Smooth muscle cell (in vitro differentiated cells): ENCODE data around the gene S100A1. TPM values are rescaled to one million over a fixed set of nuclear protein-coding genes. Genes with fewer than 3 reads are reported as not detected.

ENCODE experiments used
- DNase-seq: peaks from one replicate; lab custom pipeline; 2025; ENCODE audit not compliant: unreplicated experiment; lab: John Stamatoyannopoulos, UW
- H2AFZ ChIP-seq: fragments of 200-600 bp; sonication (generic); 2 replicates; pipeline ENCODE4 v1.6.0; 2016; ENCODE audit warnings: antibody characterized with exemption, low read depth, mild to moderate bottlenecking
- H3F3A ChIP-seq: fragments of 200-600 bp; sonication (generic); 2 replicates; pipeline ENCODE4 v1.6.0; 2017; ENCODE audit warnings: antibody characterized with exemption, low read depth
- H3K27ac ChIP-seq: fragments of 200-600 bp; sonication (generic); 2 replicates; pipeline ENCODE4 v1.5.1; 2016; ENCODE audit warnings: low read depth, mild to moderate bottlenecking
- H3K27me3 ChIP-seq: fragments of 200-600 bp; sonication (generic); 2 replicates; pipeline ENCODE4 v1.6.1; 2016; ENCODE audit warnings: low read depth, mild to moderate bottlenecking
- H3K36me3 ChIP-seq: fragments of 200-600 bp; sonication (generic); 2 replicates; pipeline ENCODE4 v1.5.1; 2016; ENCODE audit warnings: low read depth
- H3K4me1 ChIP-seq: fragments of 200-600 bp; sonication (generic); 2 replicates; pipeline ENCODE4 v1.5.1; 2016; ENCODE audit warnings: low read depth
- H3K4me2 ChIP-seq: fragments of 200-600 bp; sonication (generic); 2 replicates; pipeline ENCODE4 v1.6.0; 2016; ENCODE audit warnings: mild to moderate bottlenecking
- H3K4me3 ChIP-seq: fragments of 200-600 bp; sonication (generic); 2 replicates; pipeline ENCODE4 v1.5.1; 2016; ENCODE audit warnings: mild to moderate bottlenecking
- H3K79me2 ChIP-seq: fragments of 200-600 bp; sonication (generic); 2 replicates; pipeline ENCODE4 v1.6.0; 2016; ENCODE audit warnings: low read depth, mild to moderate bottlenecking
- H3K9ac ChIP-seq: fragments of 200-600 bp; sonication (generic); 2 replicates; pipeline ENCODE4 v1.6.0; 2016; ENCODE audit warnings: low read depth
- H3K9me3 ChIP-seq: fragments of 200-600 bp; sonication (generic); replicated peaks from 2 replicates; pipeline ENCODE4 v1.5.1; 2016; ENCODE audit warnings: low read depth
- H4K20me1 ChIP-seq: fragments of 200-600 bp; sonication (generic); 2 replicates; pipeline ENCODE4 v1.6.0; 2016; ENCODE audit warnings: low read depth
- CTCF ChIP-seq: fragments of 200-600 bp; sonication (generic); IDR thresholded peaks from 2 replicates; pipeline ENCODE4 v1.5.1; 2017; ENCODE audit warnings: borderline replicate concordance, mild to moderate bottlenecking, antibody characterized with exemption; ENCODE audit not compliant: insufficient read depth, poor library complexity, severe bottlenecking
- WGBS: methylation state at CpG from one replicate; pipeline ENCODE4 v1.1.7; 2016; ENCODE audit warnings: low lambda C conversion rate; 5-methylcytosine and 5-hydroxymethylcytosine counted together
- polyA plus RNA-seq: library from polyadenylated mRNA; unstranded; fragments of >200 nt; fragmentation: Nextera tagmentation; extraction: Ambion mirVana; gene quantifications from 2 replicates; pipeline ENCODE4 v1.2.1, GENCODE V29; 2016
- total RNA-seq: library from RNA; depleted of rRNA; stranded (reverse); fragments of >200 nt; gene quantifications from 2 replicates; pipeline ENCODE4 v1.2.3, GENCODE V29; 2014

Gene S100A1
- total and polyA plus RNA-seq, 2 experiments from 2014 or later, result 1.0 to 8.3 TPM

- H3K9me3 ChIP-seq, result no peaks in the 10 kb centered on the region
- 63% methylated on average over 3 of the region's 3 CpGs for WGBS
- no peak overlapping the region for H3K9ac ChIP-seq
- no peak for DNase-seq
- no peak for TF ChIP-seq CTCF
- peaks cover 15% of the 10 kb centered on the region for H3F3A ChIP-seq
- H3K36me3 ChIP-seq, result peaks cover 4% of the 10 kb centered on the region
- H2AFZ ChIP-seq, result no peak overlapping the region
- peaks cover 1% of the 10 kb centered on the region for H4K20me1 ChIP-seq
- H3K4me3 ChIP-seq, result no peak overlapping the region
- H3K4me1 ChIP-seq, result no peaks in the 10 kb centered on the region
- no peak overlapping the region for H3K4me2 ChIP-seq
- H3K79me2 ChIP-seq, result no peaks in the 10 kb centered on the region
- no peaks in the 10 kb centered on the region for H3K27me3 ChIP-seq
- no peak overlapping the region for H3K27ac ChIP-seq
Observed at GRCh38 chr1:153649137-153649862, 21.1 kb downstream of the S100A1 start.

DNA sequence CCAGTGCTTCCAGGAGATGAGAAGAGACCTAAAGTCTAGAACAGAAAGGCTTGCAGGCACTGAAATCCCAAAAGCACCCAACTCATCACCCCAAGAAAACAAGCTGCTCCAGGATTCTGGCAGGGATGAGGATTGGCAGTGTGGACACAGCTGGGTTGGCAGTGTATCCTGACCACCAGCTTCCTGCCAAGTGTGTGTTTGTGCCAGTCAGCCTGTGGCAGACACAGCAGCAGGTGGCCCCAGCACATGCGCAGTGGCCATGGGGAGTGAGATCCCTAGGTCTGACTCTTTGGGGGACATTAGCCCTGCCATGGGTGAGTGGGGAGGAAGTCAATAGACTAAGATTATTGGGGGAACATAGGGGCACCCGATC is 21.6 kb downstream of the S100A1 start:
- H3K4me2 ChIP-seq, result no peak overlapping the region
- 95% methylated on average over 2 of the region's 2 CpGs for WGBS
- no peak overlapping the region for H3K4me3 ChIP-seq
- H3K27me3 ChIP-seq, result no peaks in the 10 kb centered on the region
- no peak for DNase-seq
- H4K20me1 ChIP-seq, result no peaks in the 10 kb centered on the region
- peaks cover 4% of the 10 kb centered on the region for H3K36me3 ChIP-seq
- no peak overlapping the region for H3K9ac ChIP-seq
- TF ChIP-seq CTCF, result no peak
- H2AFZ ChIP-seq, result no peak overlapping the region
- H3F3A ChIP-seq, result peaks cover 15% of the 10 kb centered on the region
- H3K79me2 ChIP-seq, result no peaks in the 10 kb centered on the region
- no peaks in the 10 kb centered on the region for H3K4me1 ChIP-seq
- no peak overlapping the region for H3K27ac ChIP-seq
- no peaks in the 10 kb centered on the region for H3K9me3 ChIP-seq

- H3K4me2 ChIP-seq, result no peak overlapping the region
- H2AFZ ChIP-seq, result no peak overlapping the region
- no peak for TF ChIP-seq CTCF
- no peaks in the 10 kb centered on the region for H3K27me3 ChIP-seq
- H3K4me1 ChIP-seq, result no peaks in the 10 kb centered on the region
- H4K20me1 ChIP-seq, result no peaks in the 10 kb centered on the region
- DNase-seq, result no peak
- no peaks in the 10 kb centered on the region for H3K9me3 ChIP-seq
- H3K27ac ChIP-seq, result no peak overlapping the region
- H3K4me3 ChIP-seq, result no peak overlapping the region
- H3K79me2 ChIP-seq, result no peaks in the 10 kb centered on the region
- H3K9ac ChIP-seq, result no peak overlapping the region
- no peaks in the 10 kb centered on the region for H3K36me3 ChIP-seq
- WGBS, result 86% methylated on average over 1 of the region's 1 CpG
- peaks cover 4% of the 10 kb centered on the region for H3F3A ChIP-seq
Observed at GRCh38 chr1:153651771-153652170, 23.5 kb downstream of the S100A1 start.

- no peak overlapping the region for H3K9ac ChIP-seq
Observed at GRCh38 chr1:153652805-153653500, 24.7 kb downstream of the S100A1 start.

More at GRCh38 chr1:153652805-153653500, 24.7 kb downstream of the S100A1 start:
- DNase-seq, result no peak
- TF ChIP-seq CTCF, result no peak
- Histone ChIP-seq H4K20me1 (no peaks in the 10 kb centered on the region), H3K79me2 (no peaks in the 10 kb centered on the region), H3K36me3 (no peaks in the 10 kb centered on the region), H3K4me2 (no peak overlapping the region), H3K4me1 (no peaks in the 10 kb centered on the region), H2AFZ (no peak overlapping the region), H3K9me3 (no peaks in the 10 kb centered on the region), H3K27me3 (no peaks in the 10 kb centered on the region), H3K27ac (no peak overlapping the region), H3K4me3 (no peak overlapping the region), H3F3A (no peaks in the 10 kb centered on the region)
- 92% methylated on average over 3 of the region's 3 CpGs for WGBS
